ENCODE data around the gene ZNF445. TPM values are rescaled to one million over a fixed set of nuclear protein-coding genes. Genes with fewer than 3 reads are reported as not detected.

ZNF445 gene
- total RNA-seq, 1 donor: 12.1 TPM

DNA sequence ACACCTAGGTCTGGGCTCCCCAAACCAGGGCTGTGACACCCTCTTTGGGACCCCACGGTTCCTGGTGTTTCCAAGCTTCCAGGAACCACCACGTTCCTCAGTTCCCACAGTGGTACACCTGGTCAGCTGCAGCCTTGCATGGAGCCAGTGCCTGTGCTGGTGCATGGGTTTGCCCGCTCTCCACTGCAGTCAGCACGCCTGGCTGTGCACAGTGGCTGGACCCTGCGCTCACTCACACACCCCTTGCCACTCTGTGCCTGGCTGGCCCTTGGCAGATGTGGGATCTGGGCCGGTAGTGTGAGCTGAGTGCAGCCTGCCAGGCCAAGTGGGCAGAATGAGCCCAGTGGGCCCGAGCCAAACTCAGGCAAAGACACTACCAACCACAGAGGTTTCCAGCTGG lies 90.1 kb downstream of the ZNF445 start:
- DNase-seq (ENCODE audit: low read depth): no peak
- TF ChIP-seq CTCF (IDR thresholded peaks at IDR 0.05; ENCODE audit: insufficient read depth, low read length): no peak
- no peak overlapping the region for H3K4me3 ChIP-seq (ENCODE audit: low read depth, low read length)

Other genes with a start within 250 kb of the ZNF445 start
- gene TOPAZ1, start 235.8 kb downstream of the ZNF445 start, total RNA-seq (ENCODE audit: low replicate concordance): not detected in 2 replicates
- gene TCAIM, start 138.9 kb downstream of the ZNF445 start, total RNA-seq (ENCODE audit: low replicate concordance): 13.2 and 33.3 TPM in 2 replicates
- 3.5 and 5.0 TPM in 2 replicates for gene ZKSCAN7, start 77.5 kb upstream of the ZNF445 start, total RNA-seq (ENCODE audit: low replicate concordance)
- gene ZNF660, start 107.3 kb upstream of the ZNF445 start, total RNA-seq (ENCODE audit: low replicate concordance): 2.0 and 6.9 TPM in 2 replicates
- gene ZNF197, start 147.4 kb upstream of the ZNF445 start, total RNA-seq (ENCODE audit: low replicate concordance): 16.4 and 22.2 TPM in 2 replicates
- gene ZNF35, start 171.1 kb upstream of the ZNF445 start, total RNA-seq (ENCODE audit: low replicate concordance): 10.1 and 12.9 TPM in 2 replicates
- 4.7 and 6.0 TPM in 2 replicates for gene ZNF502, start 235.0 kb upstream of the ZNF445 start, total RNA-seq (ENCODE audit: low replicate concordance)